Left lobe of liver (tissue), 2 donors: Measurements from ENCODE around the gene QRICH1. TPM values are rescaled to one million over a fixed set of nuclear protein-coding genes. Genes with fewer than 3 reads are reported as not detected.
"Not testable (repeated sequence)": the region's sequence is repeated elsewhere in the genome, so short reads cannot be mapped to it uniquely, and the experiment has no call there.

ENCODE experiments used
- ATAC-seq: fragments of 200-7000 bp; cut with Tn5 transposase; one replicate; pipeline ENCODE4 v1.9.1; 2020; ENCODE audit warnings: mild to moderate bottlenecking, moderate library complexity
- DNase-seq: peaks from one replicate; pipeline ENCODE4 v3.0.0-alpha.2; 2020; ENCODE audit warnings: low spot score
- total RNA-seq: library from RNA; stranded (reverse); gene quantifications from one replicate; pipeline ENCODE4 v1.2.1, GENCODE V29; 2021
- donor health status: DM: no; HTN: no; CAD: no; lungs with moderate emphysema.
- donor health status: DM: no; HTN: yes; CAD: no.

Gene QRICH1
- total RNA-seq, 1 donor from 2014 or later, result 33.4 TPM

DNA sequence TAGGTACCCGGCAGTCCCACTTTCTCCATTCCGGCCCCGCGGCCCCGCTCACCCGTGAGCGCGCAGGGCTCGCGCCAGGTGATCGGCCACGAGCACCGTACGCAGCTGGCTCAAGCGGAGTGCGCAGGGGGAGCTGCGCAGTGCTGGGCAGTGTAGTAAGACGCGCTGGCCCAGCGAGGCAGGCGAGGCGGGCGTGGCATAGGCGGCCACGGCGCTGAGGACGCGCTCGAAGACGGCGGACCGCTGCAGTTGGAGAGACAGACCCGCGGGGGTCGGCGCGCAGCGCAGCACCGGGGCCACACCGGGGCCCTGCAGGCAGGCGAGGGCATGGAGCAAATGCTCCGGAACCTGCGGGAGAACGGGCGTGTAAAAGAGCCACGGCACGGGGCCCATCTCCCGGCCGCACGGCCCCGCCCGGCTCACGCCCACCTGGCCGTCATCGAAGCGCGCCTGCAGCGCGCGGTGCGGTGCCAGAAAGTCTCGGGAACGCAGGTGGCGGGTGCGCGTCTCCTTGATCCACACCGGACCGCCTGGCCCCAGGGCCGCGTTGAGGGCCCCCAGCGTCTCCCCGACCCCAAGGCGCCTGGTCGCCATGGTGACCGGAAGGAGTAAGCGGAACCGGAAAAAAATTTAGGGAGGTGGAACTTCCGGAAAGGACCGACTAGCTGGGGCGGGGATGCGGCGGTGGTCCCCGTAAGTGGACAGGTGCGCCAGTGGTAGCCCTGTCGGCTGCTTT, 75.7 kb downstream of the QRICH1 start, which contains the start of gene DALRD3:
DALRD3 (minus strand) TSS at position 610 of the 736 bp plus-strand sequence; CDS start at position 594, 16 bp downstream.
- peak; percentile 15 for ATAC-seq
- peak; percentile 75 for DNase-seq

DNA sequence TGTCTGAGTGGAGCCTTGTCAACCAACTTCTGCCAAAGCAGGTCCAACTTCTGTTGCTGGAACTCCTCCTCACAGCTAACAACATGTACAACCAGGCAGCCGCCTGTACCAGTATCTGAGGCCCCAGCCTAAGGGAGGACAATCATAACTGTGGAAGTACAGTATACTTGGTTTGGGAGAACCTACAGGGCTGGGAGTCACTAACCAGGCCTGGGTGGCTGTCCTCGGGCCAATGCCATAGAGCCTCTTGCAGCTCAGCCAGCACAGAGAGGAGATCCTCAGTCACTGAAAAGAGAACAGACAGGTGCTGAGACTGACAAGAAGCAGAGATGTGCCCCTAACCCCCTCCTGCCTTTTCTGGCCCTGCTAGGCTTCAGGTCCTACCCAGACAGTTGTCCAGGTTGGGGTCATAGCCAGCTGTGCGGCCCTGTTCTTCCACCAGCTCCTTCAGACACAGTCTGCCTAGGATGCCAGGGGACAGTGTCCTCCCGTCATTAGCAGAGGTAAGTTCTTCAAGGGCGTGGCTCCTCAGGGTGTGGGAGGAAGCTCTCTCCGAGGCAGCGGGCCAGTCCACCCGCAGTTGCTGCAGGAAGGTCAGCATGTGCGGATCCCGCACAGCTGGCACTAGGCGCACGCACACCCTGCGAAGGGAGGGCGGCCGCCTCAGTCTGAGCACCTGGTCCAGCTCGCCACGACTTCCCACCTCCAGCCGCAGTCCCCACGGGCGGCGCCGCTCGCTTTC, 76.5 kb downstream of the QRICH1 start:
- DNase-seq (no peak), ATAC-seq (no peak)

DNA sequence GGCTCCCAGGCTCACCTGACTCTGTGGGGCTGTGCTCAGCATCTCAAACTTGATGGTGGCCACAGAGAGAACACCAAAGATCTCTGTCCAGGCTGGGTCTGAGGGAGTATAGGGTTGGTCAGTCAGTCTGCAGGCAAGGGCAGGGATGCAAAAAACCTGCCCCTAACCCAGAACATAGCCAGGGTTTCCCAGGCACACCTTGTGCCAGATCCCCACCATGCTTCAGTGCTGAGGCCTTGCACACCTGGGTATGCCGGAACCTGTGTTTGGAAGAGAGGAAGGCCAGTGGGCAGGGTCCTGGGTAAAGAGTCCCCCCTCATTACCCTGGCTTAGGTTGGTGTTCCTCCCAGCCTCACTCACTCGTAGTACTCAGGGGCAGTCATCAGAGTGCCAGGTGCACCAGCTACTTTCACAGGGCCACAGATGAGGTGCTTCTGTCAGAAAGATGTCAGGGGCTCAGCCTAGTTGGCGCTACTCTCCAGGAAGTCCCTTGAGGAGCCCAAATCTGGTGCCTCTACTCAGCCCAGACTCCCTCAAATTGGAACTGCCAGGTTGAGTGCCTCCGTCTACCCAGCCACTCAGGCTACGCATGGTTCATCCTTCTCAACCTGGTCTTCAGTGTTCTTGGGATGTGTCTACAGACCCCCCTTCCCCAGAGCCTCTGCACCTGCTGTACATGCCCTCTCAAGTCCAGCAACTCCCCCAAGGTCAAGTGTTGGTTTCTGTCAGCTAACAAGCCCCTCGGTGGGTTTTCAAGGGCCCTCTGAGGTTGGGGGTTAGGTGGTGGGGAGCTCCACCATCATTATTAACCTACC, 77.2 kb downstream of the QRICH1 start:
- DNase-seq (no peak), ATAC-seq (no peak)

DNA sequence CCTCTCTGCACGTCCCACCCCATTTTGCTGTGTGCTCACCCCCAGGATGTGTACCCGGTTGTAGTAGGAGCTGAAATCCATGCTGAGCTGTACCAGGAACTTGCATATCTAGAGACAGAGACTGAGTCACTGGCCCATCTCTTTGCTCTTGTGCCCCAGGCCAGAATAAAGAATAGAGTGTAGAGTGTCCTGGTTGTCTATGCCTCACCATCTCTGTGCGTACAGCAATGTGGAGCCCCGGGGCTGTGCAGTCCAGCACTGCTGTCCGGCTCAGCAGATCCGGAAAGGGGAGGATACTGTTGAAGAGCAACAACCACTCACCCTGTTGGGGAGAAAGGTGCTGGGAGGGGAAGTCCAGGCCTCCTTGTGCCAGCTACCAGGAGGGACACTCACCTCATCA, 78.1 kb downstream of the QRICH1 start:
- DNase-seq, result no peak
- ATAC-seq, result no peak

DNA sequence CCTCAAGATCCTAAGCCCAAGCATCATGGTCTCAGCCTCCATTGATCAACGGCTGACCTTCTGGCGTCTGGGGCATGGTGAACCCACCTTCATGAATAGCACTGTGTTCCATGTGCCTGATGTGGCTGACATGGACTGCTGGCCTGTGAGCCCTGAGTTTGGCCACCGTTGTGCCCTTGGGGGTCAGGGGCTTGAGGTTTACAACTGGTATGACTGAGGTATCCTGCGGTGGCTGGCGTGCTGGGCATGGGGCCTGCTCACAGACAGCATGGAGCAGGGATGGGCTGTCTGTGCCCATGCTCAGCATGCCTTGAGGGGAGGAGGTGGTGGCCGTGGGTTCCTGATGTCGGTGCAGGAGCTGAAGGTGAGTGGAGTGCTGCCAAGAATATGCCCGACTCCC, 78.8 kb downstream of the QRICH1 start:
- no peak for ATAC-seq
- DNase-seq, result no peak

DNA sequence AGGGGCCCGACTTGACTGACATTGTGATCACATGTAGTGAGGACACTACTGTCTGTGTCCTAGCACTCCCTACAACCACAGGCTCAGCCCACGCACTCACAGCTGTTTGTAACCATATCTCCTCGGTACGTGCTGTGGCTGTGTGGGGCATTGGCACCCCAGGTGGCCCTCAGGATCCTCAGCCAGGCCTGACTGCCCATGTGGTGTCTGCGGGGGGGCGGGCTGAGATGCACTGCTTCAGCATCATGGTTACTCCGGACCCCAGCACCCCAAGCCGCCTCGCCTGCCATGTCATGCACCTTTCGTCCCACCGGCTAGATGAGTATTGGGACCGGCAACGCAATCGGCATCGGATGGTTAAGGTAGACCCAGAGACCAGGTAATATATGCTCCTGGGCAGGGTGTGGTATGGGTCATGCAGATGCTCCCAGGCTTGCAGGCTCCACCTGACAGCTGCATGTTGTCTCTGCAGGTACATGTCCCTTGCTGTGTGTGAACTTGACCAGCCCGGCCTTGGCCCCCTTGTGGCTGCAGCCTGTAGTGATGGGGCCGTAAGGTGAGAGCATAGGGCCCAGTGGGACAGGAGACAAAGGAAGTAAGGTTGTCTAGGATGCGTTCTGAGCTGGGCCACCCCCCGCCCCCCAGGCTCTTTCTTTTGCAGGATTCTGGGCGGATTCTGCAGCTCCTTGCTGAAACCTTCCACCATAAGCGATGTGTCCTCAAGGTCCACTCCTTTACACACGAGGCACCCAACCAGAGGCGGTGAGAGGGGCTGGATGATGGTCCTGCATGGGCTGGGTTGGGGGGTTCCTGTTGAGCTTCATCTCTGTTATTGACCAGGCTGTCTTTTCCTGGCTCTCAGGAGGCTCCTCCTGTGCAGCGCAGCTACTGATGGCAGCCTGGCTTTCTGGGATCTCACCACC, 79.9 kb downstream of the QRICH1 start:
- peak; percentile 68 for ATAC-seq
- DNase-seq, result peak; percentile 66

DNA sequence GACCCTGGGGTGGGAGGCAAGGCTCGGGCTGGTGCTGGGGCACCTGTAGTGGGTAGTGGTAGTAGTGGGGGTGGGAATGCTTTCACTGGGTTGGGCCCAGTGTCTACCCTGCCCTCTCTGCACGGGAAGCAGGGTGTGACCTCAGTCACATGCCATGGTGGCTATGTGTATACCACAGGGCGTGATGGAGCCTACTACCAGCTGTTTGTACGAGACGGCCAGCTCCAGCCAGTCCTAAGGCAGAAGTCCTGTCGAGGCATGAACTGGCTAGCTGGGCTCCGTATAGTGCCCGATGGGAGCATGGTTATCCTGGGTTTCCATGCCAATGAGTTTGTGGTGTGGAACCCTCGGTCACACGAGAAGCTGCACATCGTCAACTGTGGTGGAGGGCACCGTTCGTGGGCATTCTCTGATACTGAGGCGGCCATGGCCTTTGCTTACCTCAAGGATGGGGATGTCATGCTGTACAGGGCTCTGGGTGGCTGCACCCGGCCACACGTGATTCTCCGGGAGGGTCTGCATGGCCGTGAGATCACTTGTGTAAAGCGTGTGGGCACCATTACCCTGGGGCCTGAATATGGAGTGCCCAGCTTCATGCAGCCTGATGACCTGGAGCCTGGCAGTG, 80.6 kb downstream of the QRICH1 start:
- ATAC-seq, result no peak
- DNase-seq, result no peak

DNA sequence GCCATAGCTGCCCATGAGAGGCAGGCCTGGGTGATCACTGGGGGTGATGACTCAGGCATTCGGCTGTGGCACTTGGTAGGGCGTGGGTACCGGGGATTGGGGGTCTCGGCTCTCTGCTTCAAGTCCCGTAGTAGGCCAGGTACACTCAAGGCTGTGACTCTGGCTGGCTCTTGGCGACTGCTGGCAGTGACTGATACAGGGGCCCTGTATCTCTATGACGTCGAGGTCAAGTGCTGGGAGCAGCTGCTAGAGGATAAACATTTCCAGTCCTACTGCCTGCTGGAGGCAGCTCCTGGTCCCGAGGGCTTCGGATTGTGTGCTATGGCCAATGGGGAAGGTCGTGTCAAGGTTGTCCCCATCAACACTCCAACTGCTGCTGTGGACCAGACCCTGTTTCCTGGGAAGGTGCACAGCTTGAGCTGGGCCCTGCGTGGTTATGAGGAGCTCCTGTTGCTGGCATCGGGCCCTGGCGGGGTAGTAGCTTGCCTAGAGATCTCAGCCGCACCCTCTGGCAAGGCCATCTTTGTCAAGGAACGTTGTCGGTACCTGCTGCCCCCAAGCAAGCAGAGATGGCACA, 81.3 kb downstream of the QRICH1 start:
- DNase-seq, result no peak
- no peak for ATAC-seq

DNA sequence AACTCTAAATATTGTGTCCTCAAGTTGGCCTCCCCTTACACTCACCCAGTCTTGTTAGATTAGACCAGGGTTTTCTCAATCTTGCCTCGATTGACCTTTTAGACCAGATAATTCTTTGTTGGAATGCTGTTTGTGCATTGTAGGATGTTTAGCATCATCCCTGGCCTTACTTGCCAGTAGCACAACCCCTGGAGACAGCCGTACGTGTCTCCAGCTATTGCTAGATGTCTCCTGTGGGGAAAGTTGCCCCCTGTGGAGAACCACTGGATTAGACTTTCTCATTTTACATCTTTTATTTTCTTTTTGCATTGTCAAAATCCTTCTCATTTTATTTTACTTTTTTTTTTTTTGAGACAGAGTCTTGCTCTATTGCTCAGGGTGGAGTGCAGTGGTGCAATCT, 84.5 kb downstream of the QRICH1 start:
- no peak for ATAC-seq

DNA sequence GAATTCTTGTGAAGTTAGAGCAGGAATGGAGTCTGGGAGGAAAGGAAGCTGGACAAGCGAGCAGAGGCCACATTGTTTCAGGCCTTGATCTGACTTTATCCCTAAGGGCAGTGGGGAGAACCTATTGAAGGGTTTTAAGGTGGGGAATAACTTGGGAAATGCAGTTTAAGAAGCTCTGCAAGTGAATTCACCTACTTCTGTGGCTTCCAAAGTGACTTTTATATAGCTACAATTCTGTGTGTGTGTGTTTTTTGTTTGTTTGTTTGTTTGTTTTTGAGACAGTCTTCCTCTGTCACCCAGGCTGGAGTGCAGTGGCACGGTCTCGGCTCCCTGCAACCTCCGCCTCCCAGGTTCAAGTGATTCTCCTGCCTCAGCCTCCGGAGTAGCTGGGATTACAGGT, 85.2 kb downstream of the QRICH1 start:
- DNase-seq, ATAC-seq: not testable (repeated sequence)

More for the DNA sequence above, 84.5 kb downstream of the QRICH1 start:
- DNase-seq, result no peak

DNA sequence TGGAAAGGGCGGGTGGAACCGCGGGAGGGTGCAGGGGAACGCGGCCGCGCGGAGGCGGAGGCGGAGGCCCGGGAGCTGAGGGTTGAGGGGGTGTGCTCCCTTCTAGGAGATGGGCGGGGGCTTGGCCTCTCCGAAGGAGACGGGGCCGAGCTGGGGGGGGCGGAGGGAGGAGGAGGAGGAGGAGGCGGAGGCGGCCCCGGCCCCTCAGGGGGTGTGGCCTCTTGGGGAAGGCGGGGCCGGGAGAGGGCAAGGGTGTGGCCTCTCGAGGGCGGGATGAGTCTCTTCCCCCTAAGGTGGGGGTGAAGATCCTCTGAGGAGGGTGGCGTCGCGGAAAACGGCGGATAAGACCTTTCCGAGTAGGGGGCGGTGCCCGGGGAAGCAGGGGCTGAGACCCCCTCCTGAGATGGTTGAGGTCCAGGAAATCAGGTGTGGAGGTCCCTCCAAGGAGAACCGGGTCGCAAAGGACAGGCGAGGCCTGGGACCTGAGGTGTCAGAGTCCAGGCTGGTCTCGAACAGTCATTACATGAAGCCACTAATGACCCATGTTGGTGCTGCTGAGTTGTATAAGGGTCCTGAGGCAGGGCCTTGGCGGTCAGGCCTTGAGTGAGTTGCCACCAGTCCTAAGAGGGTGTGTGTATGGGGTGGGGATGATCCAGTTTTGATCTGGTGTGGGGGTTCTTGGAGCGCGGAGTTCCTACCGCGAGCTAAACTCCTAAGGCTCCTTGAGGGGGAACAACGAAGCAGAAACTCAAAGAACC, 85.9 kb downstream of the QRICH1 start:
- DNase-seq (peak; percentile 81), ATAC-seq (peak; percentile 71)

DNA sequence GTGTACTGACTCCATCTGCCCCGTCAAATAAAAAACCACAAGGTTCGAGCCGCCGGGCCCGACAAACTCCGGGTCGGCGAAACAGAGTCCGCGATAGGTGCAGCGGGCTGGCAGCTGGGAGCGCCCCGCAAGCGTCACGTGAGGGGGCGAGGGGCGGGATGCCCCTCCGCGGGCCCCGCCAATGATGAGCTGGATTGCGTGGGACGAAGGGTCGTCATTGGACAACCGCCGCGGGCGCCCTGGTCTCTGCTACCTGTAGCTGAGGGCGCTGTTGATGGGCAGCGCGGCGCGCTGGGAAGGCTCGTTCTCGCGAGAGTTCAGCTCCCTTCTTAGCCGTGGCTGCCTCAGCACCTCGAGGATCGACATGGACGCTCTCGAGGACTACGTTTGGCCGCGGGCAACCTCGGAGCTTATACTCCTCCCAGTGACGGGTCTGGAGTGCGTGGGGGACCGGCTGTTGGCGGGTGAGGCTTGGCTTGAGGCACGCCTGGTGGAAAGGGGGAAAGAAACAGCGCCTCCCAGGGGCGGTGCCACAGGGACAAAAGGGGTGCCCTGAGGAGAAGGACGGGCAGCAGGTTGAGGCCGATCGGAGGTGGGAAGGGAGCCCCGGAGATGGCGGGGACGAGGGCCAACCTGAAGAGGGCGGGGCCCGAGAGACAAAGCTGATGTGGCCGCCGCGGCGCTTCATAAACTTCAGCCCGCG, 86.7 kb downstream of the QRICH1 start, which contains the start of gene WDR6:
WDR6 (plus strand) TSS at position 324 of the 703 bp plus-strand sequence; CDS start at position 365, 41 bp downstream.
- DNase-seq (peak; percentile 98), ATAC-seq (peak; percentile 90)

DNA sequence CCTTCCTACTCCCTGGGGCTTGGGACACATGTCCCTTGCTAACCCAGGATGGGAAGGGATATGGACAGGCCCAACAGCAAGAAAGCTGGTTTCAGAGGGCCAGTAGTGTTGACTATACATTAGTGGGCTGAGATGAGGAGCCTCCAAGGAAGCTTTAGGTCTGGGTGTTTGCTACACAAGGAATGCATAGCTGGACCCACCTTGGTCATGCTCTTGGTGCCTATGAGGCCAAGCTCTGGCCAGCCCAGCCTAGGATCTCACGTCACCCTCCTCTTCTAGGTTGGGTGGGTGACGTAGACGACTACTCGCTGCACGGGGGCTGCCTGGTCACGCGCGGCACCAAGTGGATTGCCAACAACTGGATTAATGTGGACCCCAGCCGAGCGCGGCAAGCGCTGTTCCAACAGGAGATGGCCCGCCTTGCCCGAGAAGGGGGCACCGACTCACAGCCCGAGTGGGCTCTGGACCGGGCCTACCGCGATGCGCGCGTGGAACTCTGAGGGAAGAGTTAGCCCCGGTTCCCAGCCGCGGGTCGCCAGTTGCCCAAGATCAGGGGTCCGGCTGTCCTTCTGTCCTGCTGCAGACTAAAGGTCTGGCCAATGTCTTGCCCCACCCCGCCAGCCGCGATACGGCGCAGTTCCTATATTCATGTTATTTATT, 87.3 kb downstream of the QRICH1 start:
- no peak for DNase-seq
- peak; percentile 1 for ATAC-seq

DNA sequence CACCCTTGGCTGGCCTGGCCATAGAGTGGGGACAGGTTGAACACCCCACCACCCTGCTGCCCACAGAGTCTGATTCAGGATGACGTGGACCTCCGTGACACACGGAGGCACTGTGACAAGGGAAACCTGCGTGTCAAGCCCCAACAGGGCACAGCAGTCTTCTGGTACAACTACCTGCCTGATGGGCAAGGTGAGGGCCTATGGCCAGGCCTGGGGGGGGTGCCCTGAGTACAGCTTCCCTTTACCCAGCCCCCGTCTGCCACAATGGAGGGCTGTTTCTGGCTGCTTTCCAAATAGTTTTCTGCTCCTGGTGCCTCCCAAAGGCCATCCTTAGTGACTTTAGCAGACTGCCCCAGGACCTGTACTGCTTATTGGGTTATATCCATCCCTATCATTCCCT, 87.9 kb downstream of the QRICH1 start:
- ATAC-seq (no peak), DNase-seq (no peak)

DNA sequence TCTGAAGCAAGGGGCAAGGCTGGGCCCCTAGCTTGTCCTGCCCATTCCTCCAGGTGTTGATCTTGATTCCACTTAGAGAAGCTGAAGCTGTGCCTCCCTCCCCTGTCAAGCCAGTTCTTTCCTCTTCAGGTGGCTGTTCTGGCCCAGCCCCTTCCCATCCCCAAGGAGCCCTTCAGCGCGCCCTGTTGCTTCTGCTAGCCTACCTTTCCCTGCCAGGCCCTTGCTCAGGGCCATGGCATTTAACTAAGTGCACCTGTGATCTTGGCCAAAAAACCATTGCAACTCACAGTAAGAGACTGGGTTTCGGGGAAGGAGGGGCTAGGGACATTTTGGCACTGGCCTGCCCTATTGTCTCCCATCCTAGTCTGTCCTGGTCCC, 88.6 kb downstream of the QRICH1 start:
- no peak for ATAC-seq
- no peak for DNase-seq

DNA sequence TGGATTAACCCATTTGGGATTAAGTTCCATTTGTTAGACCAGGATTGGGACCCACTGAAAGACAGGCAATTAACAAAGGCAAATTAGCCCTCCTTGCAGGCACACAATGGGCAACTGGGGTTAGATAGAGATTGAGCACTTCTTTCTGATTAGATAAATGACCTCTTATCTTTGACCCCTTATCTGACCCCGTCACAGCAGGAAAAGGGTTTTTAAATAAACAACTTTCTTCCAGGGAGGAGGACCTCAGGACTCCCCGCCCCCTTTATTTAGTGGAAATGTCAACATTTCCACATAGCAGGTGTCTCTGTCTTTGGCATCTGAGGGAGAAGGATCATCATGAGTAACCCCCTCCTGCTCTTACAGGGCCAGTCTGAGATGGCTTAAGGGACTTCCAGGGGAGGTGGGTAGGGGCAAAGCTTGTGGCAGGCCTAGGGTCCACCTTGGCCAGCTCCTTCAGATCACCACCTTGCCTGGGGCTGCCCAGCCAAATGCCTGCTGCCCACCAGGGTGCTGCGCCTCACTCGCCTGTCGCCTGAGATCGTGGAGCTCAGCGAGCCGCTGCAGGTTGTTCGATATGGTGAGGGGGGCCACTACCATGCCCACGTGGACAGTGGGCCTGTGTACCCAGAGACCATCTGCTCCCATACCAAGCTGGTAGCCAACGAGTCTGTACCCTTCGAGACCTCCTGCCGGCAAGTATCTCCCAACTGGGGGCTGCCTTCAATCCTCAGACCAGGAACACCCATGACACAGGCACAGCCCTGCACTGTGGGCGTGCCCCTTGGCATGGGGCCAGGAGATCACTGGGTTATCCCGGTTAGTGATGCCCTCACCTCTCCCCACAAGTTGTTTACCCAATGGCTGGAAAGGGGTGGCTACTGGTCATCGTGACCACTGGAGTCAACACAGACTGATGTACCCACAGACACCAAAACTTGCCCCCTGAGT, 89.2 kb downstream of the QRICH1 start:
- ATAC-seq, result peak; percentile 1
- DNase-seq, result peak; percentile 70
